ENCODE results near the gene DPY19L3.

The DPY19L3 gene

DNA sequence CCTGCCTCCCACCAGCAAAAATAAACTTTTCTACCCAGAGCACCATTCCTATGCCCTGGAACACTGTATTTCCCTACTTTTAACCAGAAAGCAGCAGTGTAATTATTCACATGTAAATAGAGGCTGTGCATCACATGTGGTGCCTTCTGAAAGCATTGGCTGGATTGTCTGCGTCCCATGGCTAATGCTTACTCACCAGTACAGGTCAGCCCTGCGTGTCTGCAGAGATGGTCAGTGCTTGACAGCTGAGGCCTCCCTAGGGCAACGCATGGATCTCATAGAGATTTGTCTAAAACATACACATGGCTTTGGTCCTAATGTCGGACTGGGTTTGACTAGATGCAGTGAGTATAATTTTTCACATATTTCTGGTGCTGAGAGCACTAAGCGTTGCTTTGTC, 64.2 kb downstream of the DPY19L3 start:
- no peak for TF ChIP-seq CTCF (IDR thresholded peaks at IDR 0.05; ENCODE audit: extremely low read depth, missing control alignments)
- DNase-seq (ENCODE audit: low spot score): no peak

DNA sequence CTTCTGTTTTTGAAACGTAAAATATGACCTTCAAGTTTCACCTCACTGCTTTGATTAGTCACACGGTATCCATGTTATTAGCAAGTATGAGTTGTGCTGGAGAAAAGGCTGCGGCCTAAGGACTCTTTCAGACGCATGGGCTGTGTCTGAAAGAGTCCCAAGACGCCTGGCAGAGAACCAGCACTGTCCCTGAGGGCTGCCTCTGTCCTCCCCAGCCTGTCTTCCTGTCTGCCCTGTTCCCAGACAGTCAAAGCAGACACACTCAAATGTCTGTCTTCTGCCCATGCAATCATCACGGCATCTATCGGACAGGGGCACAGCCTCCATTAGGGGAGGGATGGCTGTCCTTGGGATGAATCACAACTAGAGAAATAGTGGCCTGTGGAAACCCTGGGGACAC, 65.5 kb downstream of the DPY19L3 start:
- no peak for TF ChIP-seq CTCF (IDR thresholded peaks at IDR 0.05; ENCODE audit: extremely low read depth, missing control alignments)
- no peak for DNase-seq (ENCODE audit: low spot score)

GRCh38 chr19:32471811-32472210, 66.2 kb downstream of the DPY19L3 start:
- no peak for TF ChIP-seq CTCF (IDR thresholded peaks at IDR 0.05; ENCODE audit: extremely low read depth, missing control alignments)
- no peak for DNase-seq (ENCODE audit: low spot score)

- DNase-seq (ENCODE audit: low spot score): no peak
- TF ChIP-seq CTCF (IDR thresholded peaks at IDR 0.05; ENCODE audit: extremely low read depth, missing control alignments): no peak
Measured at GRCh38 chr19:32475141-32476031, 69.8 kb downstream of the DPY19L3 start.

GRCh38 chr19:32476032-32476350, 70.4 kb downstream of the DPY19L3 start:
- no peak for TF ChIP-seq CTCF (IDR thresholded peaks at IDR 0.05; ENCODE audit: extremely low read depth, missing control alignments)
- no peak for DNase-seq (ENCODE audit: low spot score)

DNA sequence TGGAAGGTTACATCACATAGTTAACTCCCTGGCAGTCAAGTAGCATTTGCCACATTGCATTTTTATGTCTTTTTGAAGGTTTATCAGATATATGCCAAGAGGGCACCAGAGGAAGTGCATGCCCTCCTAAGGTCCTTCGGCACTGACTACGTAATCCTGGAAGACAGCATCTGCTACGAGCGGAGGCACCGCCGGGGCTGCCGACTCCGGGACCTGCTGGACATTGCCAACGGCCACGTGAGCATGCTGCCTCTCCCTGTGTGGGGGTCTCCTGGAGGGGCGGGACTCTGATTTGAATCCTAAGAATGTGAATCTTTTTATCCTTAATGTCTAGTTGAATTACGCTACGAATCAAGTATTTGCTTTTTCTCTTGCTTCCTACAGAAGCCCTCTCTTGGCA, 74.8 kb downstream of the DPY19L3 start:
- no peak for TF ChIP-seq CTCF (IDR thresholded peaks at IDR 0.05; ENCODE audit: extremely low read depth, missing control alignments)

GRCh38 chr19:32483574-32483973, 78.0 kb downstream of the DPY19L3 start:
- no peak for DNase-seq (ENCODE audit: low spot score)
- TF ChIP-seq CTCF (IDR thresholded peaks at IDR 0.05; ENCODE audit: extremely low read depth, missing control alignments): no peak

More for the DNA sequence above, 74.8 kb downstream of the DPY19L3 start:
- no peak for DNase-seq (ENCODE audit: low spot score)

Measured in GM20000 (cell line).